Mesenchymal stem cell (in vitro differentiated cells and primary cell): ENCODE results near the gene BAD.
"Not testable (repeated sequence)": the region's sequence is repeated elsewhere in the genome, so short reads cannot be mapped to it uniquely, and the experiment has no call there.

Experiments
- DNase-seq: peaks from one replicate; pipeline ENCODE4 v3.0.0-alpha.2; 2013
- H2AFZ ChIP-seq: one replicate; pipeline ENCODE4 v1.6.1; 2013; ENCODE audit warnings: low read depth, mild to moderate bottlenecking, control low read depth, inconsistent platforms, low read length, moderate library complexity
- H2AK5ac ChIP-seq: 2 replicates; pipeline ENCODE4 v1.6.1; 2013; ENCODE audit warnings: low read length, moderate library complexity, mild to moderate bottlenecking, inconsistent platforms; ENCODE audit not compliant: severe bottlenecking
- H2BK120ac ChIP-seq: one replicate; pipeline ENCODE4 v1.6.1; 2013; ENCODE audit warnings: low read depth, mild to moderate bottlenecking, inconsistent platforms, low read length, moderate library complexity
- H2BK12ac ChIP-seq, 2 experiments: one replicate each; pipeline ENCODE4 v1.6.1; 2013; ENCODE audit warnings: inconsistent platforms in 2 of 2, low read length in 2 of 2, mild to moderate bottlenecking in 2 of 2, moderate library complexity in 2 of 2, control low read depth in 1 of 2
- H2BK15ac ChIP-seq: one replicate; pipeline ENCODE4 v1.6.1; 2013; ENCODE audit warnings: mild to moderate bottlenecking, low read depth, inconsistent platforms; ENCODE audit not compliant: poor library complexity, severe bottlenecking
- H2BK5ac ChIP-seq: 2 replicates; pipeline ENCODE4 v1.6.1; 2013; ENCODE audit warnings: low read depth, mild to moderate bottlenecking, low read length, control low read depth, inconsistent platforms; ENCODE audit not compliant: poor library complexity, severe bottlenecking
- H3K14ac ChIP-seq, 2 experiments: one replicate each; pipeline ENCODE4 v1.6.1; 2013; ENCODE audit warnings: inconsistent platforms in 2 of 2, low read length in 2 of 2, control low read depth in 1 of 2, mild to moderate bottlenecking in 1 of 2, moderate library complexity in 1 of 2
- H3K18ac ChIP-seq, 2 experiments: one replicate each; pipeline ENCODE4 v1.6.1; 2013; ENCODE audit warnings: inconsistent platforms in 2 of 2, low read length in 2 of 2, control low read depth in 1 of 2, low read depth in 1 of 2, mild to moderate bottlenecking in 1 of 2
- H3K23ac ChIP-seq, 2 experiments: one replicate each; pipeline ENCODE4 v1.6.1; 2013; ENCODE audit warnings: inconsistent platforms in 2 of 2, low read length in 2 of 2, mild to moderate bottlenecking in 2 of 2, moderate library complexity in 2 of 2, control low read depth in 1 of 2
- H3K27ac ChIP-seq: 2 replicates; pipeline ENCODE4 v1.5.1; 2013; ENCODE audit warnings: mild to moderate bottlenecking, moderate library complexity, low read length, control low read depth, inconsistent platforms; ENCODE audit not compliant: poor library complexity, severe bottlenecking
- H3K27me3 ChIP-seq, 2 experiments: 2 replicates each; pipeline versions ENCODE4 v1.6.1 to v1.7.0; 2013; ENCODE audit warnings: low read length in 2 of 2, mild to moderate bottlenecking in 2 of 2, moderate library complexity in 2 of 2, control low read depth in 1 of 2, inconsistent platforms in 1 of 2; ENCODE audit not compliant: control insufficient read depth in 1 of 2, insufficient read depth in 1 of 2
- H3K36me3 ChIP-seq, 2 experiments: 2 replicates each; pipeline versions ENCODE4 v1.6.1 to v1.7.0; 2013; ENCODE audit warnings: low read length in 2 of 2, control low read depth in 1 of 2, inconsistent platforms in 1 of 2, low read depth in 1 of 2, mild to moderate bottlenecking in 1 of 2; ENCODE audit not compliant: insufficient read depth in 2 of 2, control insufficient read depth in 1 of 2
- H3K4ac ChIP-seq, 2 experiments: one replicate each; pipeline ENCODE4 v1.6.1; 2013; ENCODE audit warnings: inconsistent platforms in 2 of 2, low read length in 2 of 2, mild to moderate bottlenecking in 2 of 2, moderate library complexity in 2 of 2, control low read depth in 1 of 2, low read depth in 1 of 2
- H3K4me1 ChIP-seq: 2 replicates; pipeline ENCODE4 v1.6.1; 2013; ENCODE audit warnings: low read depth, low read length, control low read depth; ENCODE audit not compliant: control insufficient read depth, insufficient read depth
- H3K4me2 ChIP-seq: 2 replicates; pipeline ENCODE4 v1.6.1; 2013; ENCODE audit warnings: low read length, mild to moderate bottlenecking, inconsistent platforms; ENCODE audit not compliant: poor library complexity, severe bottlenecking
- H3K4me3 ChIP-seq, 2 experiments: 2 replicates each; pipeline versions ENCODE4 v1.5.1 to v1.7.0; 2013; ENCODE audit warnings: low read length in 2 of 2, mild to moderate bottlenecking in 2 of 2, control low read depth in 1 of 2, low read depth in 1 of 2; ENCODE audit not compliant: insufficient read depth in 1 of 2
- H3K79me1 ChIP-seq: replicated peaks from 2 replicates; pipeline ENCODE4 v1.6.1; 2013; ENCODE audit warnings: mild to moderate bottlenecking, control low read depth, low read length, inconsistent platforms; ENCODE audit not compliant: poor library complexity, severe bottlenecking
- H3K9ac ChIP-seq: 2 replicates; pipeline ENCODE4 v1.7.0; 2013; ENCODE audit warnings: mild to moderate bottlenecking, low read length, moderate library complexity
- H3K9me3 ChIP-seq: 2 replicates; pipeline ENCODE4 v1.7.0; 2013; ENCODE audit warnings: mild to moderate bottlenecking, low read length; ENCODE audit not compliant: control insufficient read depth
- H4K8ac ChIP-seq: one replicate; pipeline ENCODE4 v1.6.1; 2013; ENCODE audit warnings: inconsistent platforms, mild to moderate bottlenecking, low read length, moderate library complexity
- H4K91ac ChIP-seq: one replicate; pipeline ENCODE4 v1.6.1; 2013; ENCODE audit warnings: mild to moderate bottlenecking, low read length, inconsistent platforms
- WGBS: methylation state at CpG from one replicate; pipeline ENCODE4 v1.1.7; 2013; ENCODE audit warnings: mixed read lengths; 5-methylcytosine and 5-hydroxymethylcytosine counted together

BAD gene

GRCh38 chr11:64247729-64248531 lies 36.5 kb downstream of the BAD start:
- Histone ChIP-seq H2AFZ (no peak overlapping the region), H3K9me3 (no peaks in the 10 kb centered on the region), H3K14ac (no peak overlapping the region), H2BK15ac (peak overlapping the region; percentile 15), H3K9ac (peak overlapping the region; percentile 93), H3K27ac (no peak overlapping the region), H3K4ac (peak overlapping the region; percentile 60 to 84), H3K18ac (peak overlapping the region; percentile 37 to 77), H3K23ac (no peak overlapping the region), H2BK5ac (no peak overlapping the region), H4K8ac (peak overlapping the region; percentile 74), H3K4me2 (peak overlapping the region; percentile 70), H2AK5ac (no peak overlapping the region), H2BK12ac (peak overlapping the region in 1 of 2 experiments; percentile 20), H3K4me1 (peaks cover 44% of the 10 kb centered on the region), H2BK120ac (peak overlapping the region; percentile 95), H4K91ac (no peak overlapping the region), H3K4me3 (peak overlapping the region; percentile 40 to 98), H3K36me3 (peaks cover 14 to 21% of the 10 kb centered on the region in 2 experiments), H3K79me1 (peaks cover 5% of the 10 kb centered on the region), H3K27me3 (no peaks in the 10 kb centered on the region)
- WGBS, result 45% methylated on average over 30 of the region's 31 CpGs
- no peak for DNase-seq

DNA sequence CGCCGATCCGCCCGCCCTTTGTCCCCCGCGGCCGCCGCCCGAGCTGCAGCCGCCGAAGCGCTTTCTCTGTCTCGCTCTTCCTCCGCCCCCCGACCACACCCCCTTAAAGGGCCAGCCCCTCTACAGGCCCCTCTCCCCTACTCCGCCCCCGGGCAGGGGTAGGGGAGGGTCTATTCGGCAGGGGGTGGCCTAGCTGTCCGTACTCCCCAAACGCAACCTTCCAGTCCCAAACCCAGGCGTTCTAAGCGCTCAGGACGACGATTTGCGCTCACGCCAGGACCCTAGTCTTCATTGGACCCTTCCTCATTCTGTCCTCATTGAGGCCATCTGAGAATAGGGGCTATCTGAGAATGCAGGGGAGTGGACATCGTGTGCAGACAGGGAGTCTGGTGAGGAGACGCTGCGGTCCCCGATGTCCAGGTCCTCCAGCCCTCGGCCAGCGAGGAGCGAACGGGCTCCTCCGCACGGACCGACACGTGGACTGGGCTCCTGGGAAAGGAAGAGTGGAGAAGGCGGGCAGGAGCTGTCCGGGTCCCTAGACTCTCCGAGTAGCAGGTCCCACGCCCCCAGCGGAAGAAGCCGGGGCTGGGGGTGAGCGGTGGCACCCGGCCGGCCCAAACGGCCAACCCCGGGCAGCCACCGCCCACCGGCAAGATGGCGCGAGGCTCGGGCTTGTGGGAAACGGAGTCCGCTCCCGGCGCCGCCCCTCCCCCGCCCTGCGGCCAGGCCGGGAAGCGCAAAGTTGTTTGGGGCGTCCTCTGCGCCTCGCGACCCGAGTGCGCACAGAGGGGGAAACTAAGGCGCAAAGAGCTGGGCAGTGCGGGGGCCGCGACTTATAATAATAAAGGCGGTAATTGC lies 37.4 kb downstream of the BAD start, which contains the start of gene PPP1R14B:
TSS of gene PPP1R14B (minus strand) at position 73 of the 858 bp plus-strand sequence. CDS start 270 bp downstream, outside the sequence.
- H2BK15ac ChIP-seq, result peak within 1 kb of the TSS; percentile 66
- peak within 1 kb of the TSS; percentile 94 to 99 for H3K18ac ChIP-seq
- H3K27ac ChIP-seq, result peak within 1 kb of the TSS; percentile 90
- H2BK5ac ChIP-seq, result peak within 1 kb of the TSS; percentile 34
- peak within 1 kb of the TSS; percentile 75 to 98 for H3K4me3 ChIP-seq
- peak within 1 kb of the TSS in 1 of 2 experiments; percentile 98 for H3K14ac ChIP-seq
- peak within 1 kb of the TSS; percentile 96 for H4K8ac ChIP-seq
- H3K4me2 ChIP-seq, result peak within 1 kb of the TSS; percentile 89
- WGBS, result under 1% methylated on average over 54 of the region's 74 CpGs
- H3K79me1 ChIP-seq, result peaks cover 7% of the 10 kb centered on the region
- H2AFZ ChIP-seq, result peak within 1 kb of the TSS; percentile 36
- peaks cover 14 to 26% of the 10 kb centered on the region in 2 experiments for H3K36me3 ChIP-seq
- peak within 1 kb of the TSS; percentile 6 for H2AK5ac ChIP-seq
- peak within 1 kb of the TSS; percentile 93 for H3K9ac ChIP-seq
- H2BK120ac ChIP-seq, result peak within 1 kb of the TSS; percentile 95
- H3K4me1 ChIP-seq, result peaks cover 44% of the 10 kb centered on the region
- no peaks in the 10 kb centered on the region for H3K9me3 ChIP-seq
- peak within 1 kb of the TSS; percentile 70 to 87 for H2BK12ac ChIP-seq
- H3K23ac ChIP-seq, result peak within 1 kb of the TSS in 1 of 2 experiments; percentile 90
- H3K4ac ChIP-seq, result peak within 1 kb of the TSS; percentile 96
- H3K27me3 ChIP-seq, result no peaks in the 10 kb centered on the region
- H4K91ac ChIP-seq, result peak within 1 kb of the TSS; percentile 95
- DNase-seq, result peak; percentile 94

GRCh38 chr11:64246621-64246870 lies 37.9 kb downstream of the BAD start:
- H3K27me3 ChIP-seq, H4K8ac ChIP-seq, H3K27ac ChIP-seq, H3K79me1 ChIP-seq, H3K23ac ChIP-seq, H3K14ac ChIP-seq, H2AK5ac ChIP-seq, H3K9me3 ChIP-seq, H3K18ac ChIP-seq, DNase-seq, H4K91ac ChIP-seq, H3K4me2 ChIP-seq, H2BK12ac ChIP-seq, H2BK5ac ChIP-seq, H2BK15ac ChIP-seq, H2BK120ac ChIP-seq, H2AFZ ChIP-seq: not testable (repeated sequence)
- Histone ChIP-seq H3K9ac (peak overlapping the region; percentile 93), H3K4ac (peak overlapping the region in 1 of 2 experiments; percentile 96), H3K4me1 (peaks cover 42% of the 10 kb centered on the region), H3K36me3 (peaks cover 14 to 26% of the 10 kb centered on the region in 2 experiments), H3K4me3 (peak overlapping the region; percentile 75 to 95)
- WGBS, result 0% methylated on average over 1 of the region's 43 CpGs
